GM19351 (cell line): ENCODE data around the gene KIAA1328.

Experiments used
- ATAC-seq: cut with Tn5 transposase; IDR thresholded peaks from one replicate; pipeline ENCODE4 v1.9.1; 2021; ENCODE audit warnings: mild to moderate bottlenecking, moderate library complexity; ENCODE audit not compliant: unreplicated experiment

The KIAA1328 gene

GRCh38 chr18:36942264-36942663, 113.3 kb downstream of the KIAA1328 start:
- ATAC-seq = peak; percentile 72

- ATAC-seq = no peak
Observed at GRCh38 chr18:36947820-36948348, 119.0 kb downstream of the KIAA1328 start.

- ATAC-seq = no peak
Observed at GRCh38 chr18:36950282-36950681, 121.4 kb downstream of the KIAA1328 start.

- ATAC-seq = no peak
Observed at GRCh38 chr18:36950960-36951359, 122.0 kb downstream of the KIAA1328 start.

- ATAC-seq = no peak
Observed at GRCh38 chr18:36953047-36953446, 124.1 kb downstream of the KIAA1328 start.

- no peak for ATAC-seq
Observed at GRCh38 chr18:36960038-36960437, 131.1 kb downstream of the KIAA1328 start.

- no peak for ATAC-seq
Observed at GRCh38 chr18:36963464-36963863, 134.5 kb downstream of the KIAA1328 start.

- ATAC-seq = no peak
Observed at GRCh38 chr18:36974686-36975085, 145.8 kb downstream of the KIAA1328 start.

GRCh38 chr18:36977121-36977520, 148.2 kb downstream of the KIAA1328 start:
- no peak for ATAC-seq

GRCh38 chr18:36993068-36993467, 164.1 kb downstream of the KIAA1328 start:
- ATAC-seq = peak; percentile 54

GRCh38 chr18:37006742-37007141, 177.8 kb downstream of the KIAA1328 start:
- ATAC-seq = peak; percentile 75

GRCh38 chr18:37012452-37012851, 183.5 kb downstream of the KIAA1328 start:
- no peak for ATAC-seq

- peak; percentile 47 for ATAC-seq
Observed at GRCh38 chr18:37019157-37019827, 190.4 kb downstream of the KIAA1328 start.

- ATAC-seq = no peak
Observed at GRCh38 chr18:37033419-37033818, 204.5 kb downstream of the KIAA1328 start.

GRCh38 chr18:37042381-37042780, 213.5 kb downstream of the KIAA1328 start:
- ATAC-seq = no peak

GRCh38 chr18:37055137-37055802, 226.3 kb downstream of the KIAA1328 start:
- no peak for ATAC-seq

GRCh38 chr18:37064187-37064586, 235.3 kb downstream of the KIAA1328 start:
- no peak for ATAC-seq

- no peak for ATAC-seq
Observed at GRCh38 chr18:37065254-37065653, 236.3 kb downstream of the KIAA1328 start.

- ATAC-seq = no peak
Observed at GRCh38 chr18:37084912-37085311, 256.0 kb downstream of the KIAA1328 start.

- no peak for ATAC-seq
Observed at GRCh38 chr18:37085362-37085761, 256.4 kb downstream of the KIAA1328 start.

GRCh38 chr18:37107748-37108522, 279.0 kb downstream of the KIAA1328 start:
- ATAC-seq = no peak

GRCh38 chr18:37122877-37123276, 293.9 kb downstream of the KIAA1328 start:
- ATAC-seq = no peak
